Testis (tissue), 3 donors: Measurements from ENCODE around the gene FGR. TPM values are rescaled to one million over a fixed set of nuclear protein-coding genes. Genes with fewer than 3 reads are reported as not detected.

Experiments used
- DNase-seq: peaks from one replicate; pipeline ENCODE4 v3.0.0-alpha.2; 2019
- H3K27ac ChIP-seq, 2 donors: fragments of 200-600 bp; sonication (generic); one replicate each; pipeline ENCODE4 v1.5.1; 2019
- H3K27me3 ChIP-seq: fragments of 200-600 bp; sonication (generic); one replicate; pipeline ENCODE4 v1.5.1; 2019
- H3K36me3 ChIP-seq: fragments of 200-600 bp; sonication (generic); one replicate; pipeline ENCODE4 v1.5.1; 2017; ENCODE audit warnings: low read depth; ENCODE audit errors: missing control alignments
- H3K4me1 ChIP-seq: fragments of 200-600 bp; sonication (generic); one replicate; pipeline ENCODE4 v1.5.1; 2019
- H3K4me3 ChIP-seq, 2 donors: fragments of 200-600 bp; sonication (generic); one replicate each; pipeline ENCODE4 v1.5.1; 2017 to 2019
- H3K9me3 ChIP-seq: fragments of 200-600 bp; sonication (generic); one replicate; pipeline ENCODE4 v1.5.1; 2017
- CTCF ChIP-seq, 3 experiments: fragments of 450-650 bp in 2 of 3; fragments of 200-600 bp in 1 of 3; sonication (generic) in 1 of 3; IDR thresholded peaks; one replicate each; pipeline ENCODE4 v1.5.1; 2016 to 2019; ENCODE audit warnings: antibody characterized with exemption in 3 of 3, mild to moderate bottlenecking in 2 of 3, moderate library complexity in 1 of 3
- POLR2A ChIP-seq: fragments of 450-650 bp; IDR thresholded peaks from one replicate; pipeline ENCODE4 v1.6.1; 2017; ENCODE audit warnings: antibody characterized with exemption, mild to moderate bottlenecking, moderate library complexity
- WGBS, 2 donors: methylation state at CpG; one replicate each; pipeline ENCODE4 v1.1.5; 2018; 5-methylcytosine and 5-hydroxymethylcytosine counted together
- intact Hi-C: fragments of 100-400 bp; cut with DNase I; formaldehyde crosslinking; loops from one replicate; pipeline ENCODE4 v1.15.1; 2023; ENCODE audit warnings: low total_unique reads
- polyA plus RNA-seq: library from polyadenylated mRNA; stranded (reverse); fragments of 350-450 nt; fragmentation: Illumina TruSeq; extraction: RNeasy Lipid Tissue Mini Kit (QIAGEN cat#74804); gene quantifications from one replicate; pipeline ENCODE4 v1.2.3, GENCODE V29; 2014; ENCODE audit warnings: low read depth, low replicate concordance; ENCODE audit not compliant: insufficient read depth
- total RNA-seq, 2 donors: library from RNA; depleted of rRNA; stranded (reverse); fragments of >200 nt; gene quantifications; one replicate each; pipeline ENCODE4 v1.2.3, GENCODE V29; 2016

The FGR gene
- total and polyA plus RNA-seq, 3 donors from 2014 or later, result 5.2 to 10.2 (median 10.0) TPM

GRCh38 chr1:27588256-27589232 is 46.4 kb downstream of the FGR start:
- Histone ChIP-seq H3K36me3 (no peaks in the 10 kb centered on the region), H3K9me3 (no peaks in the 10 kb centered on the region), H3K27me3 (no peaks in the 10 kb centered on the region), H3K4me1 (peaks cover 75% of the 10 kb centered on the region), H3K27ac (peak overlapping the region; percentile 44 to 77), H3K4me3 (no peak overlapping the region)
- WGBS, 2 donors, result 32% methylated on average over 9 to 12 of the region's 12 CpGs
- intact Hi-C loops, result no loop called here
- DNase-seq, result peak; percentile 71
- no peak for TF ChIP-seq POLR2A
- TF ChIP-seq CTCF (IDR thresholded peaks at IDR 0.05), result no peak

GRCh38 chr1:27585684-27586083 is 49.3 kb downstream of the FGR start:
- Histone ChIP-seq H3K36me3 (no peaks in the 10 kb centered on the region), H3K9me3 (no peaks in the 10 kb centered on the region), H3K4me3 (no peak overlapping the region), H3K27me3 (no peaks in the 10 kb centered on the region), H3K27ac (peak overlapping the region in 1 of 2 donors; percentile 77), H3K4me1 (peaks cover 75% of the 10 kb centered on the region)
- intact Hi-C loops, result no loop called here
- no peak for DNase-seq
- TF ChIP-seq POLR2A, result no peak
- TF ChIP-seq CTCF (IDR thresholded peaks at IDR 0.05), result no peak
- 60 to 72% methylated on average over 3 of the region's 3 CpGs for WGBS, 2 donors

- TF ChIP-seq POLR2A, result no peak
- TF ChIP-seq CTCF (IDR thresholded peaks at IDR 0.05), result no peak
- Histone ChIP-seq H3K4me1 (peaks cover 68% of the 10 kb centered on the region), H3K27me3 (no peaks in the 10 kb centered on the region), H3K27ac (peak overlapping the region in 1 of 2 donors; percentile 50), H3K9me3 (no peaks in the 10 kb centered on the region), H3K4me3 (no peak overlapping the region), H3K36me3 (no peaks in the 10 kb centered on the region)
- whole genome bisulfite sequencing, 2 donors, result 87 to 92% methylated on average over 2 to 3 of the region's 3 CpGs
- intact Hi-C loops, result no loop called here
- DNase-seq, result no peak
These were observed 50.5 kb downstream of the FGR start for GRCh38 chr1:27584453-27584852.

GRCh38 chr1:27583479-27583878 is 51.5 kb downstream of the FGR start:
- H3K36me3 ChIP-seq, result no peaks in the 10 kb centered on the region
- intact Hi-C loops, result no loop called here
- H3K27ac ChIP-seq, result peak overlapping the region; percentile 72 to 79
- 27 to 66% methylated on average over 3 of the region's 3 CpGs for WGBS, 2 donors
- TF ChIP-seq CTCF (IDR thresholded peaks at IDR 0.05) (no peak), POLR2A (no peak)
- peaks cover 59% of the 10 kb centered on the region for H3K4me1 ChIP-seq
- no peaks in the 10 kb centered on the region for H3K27me3 ChIP-seq
- H3K4me3 ChIP-seq, result no peak overlapping the region
- DNase-seq, result no peak
- H3K9me3 ChIP-seq, result no peaks in the 10 kb centered on the region
